MCF 10A (cell line): ENCODE results near the gene SIGLEC10. TPM values are rescaled to one million over a fixed set of nuclear protein-coding genes. Genes with fewer than 3 reads are reported as not detected.
"Not testable (repeated sequence)": the region's sequence is repeated elsewhere in the genome, so short reads cannot be mapped to it uniquely, and the experiment has no call there.

Experiments
- BruUV-seq: library from RNA; stranded (reverse); fragments of 400-500 nt; replicated peaks from 2 replicates; lab custom pipeline; 2021; lab: Mats Ljungman, UMichigan
- CTCF ChIA-PET: fragments of 300-600 bp; sonication (Branson Sonifier 250); formaldehyde crosslinking; extraction: SDS; loops from one replicate; lab custom pipeline; 2021; ENCODE audit warnings: antibody characterized with exemption, inconsistent platforms; lab: Yijun Ruan, JAX
- POLR2A ChIA-PET: fragments of 300-600, 350-650 bp; sonication (Branson Sonifier 250); formaldehyde crosslinking; extraction: SDS; loops from one replicate; lab custom pipeline; 2020; ENCODE audit warnings: antibody characterized with exemption, inconsistent platforms; lab: Yijun Ruan, JAX
- DNase-seq: peaks from one replicate; pipeline ENCODE4 v3.0.0-alpha.2; 2018; ENCODE audit not compliant: unreplicated experiment
- H3K27ac Mint-ChIP-seq: one replicate; pipeline ENCODE4 v1.8.0; 2022; ENCODE audit warnings: mild to moderate bottlenecking, low read depth, mixed read lengths; ENCODE audit not compliant: unreplicated experiment
- H3K27me3 Mint-ChIP-seq: one replicate; pipeline ENCODE4 v1.8.0; 2022; ENCODE audit warnings: mixed read lengths; ENCODE audit not compliant: insufficient read depth, unreplicated experiment
- H3K36me3 Mint-ChIP-seq: one replicate; pipeline ENCODE4 v1.8.0; 2022; ENCODE audit warnings: mild to moderate bottlenecking, moderate library complexity, mixed read lengths; ENCODE audit not compliant: insufficient read depth, unreplicated experiment
- H3K4me1 Mint-ChIP-seq: one replicate; pipeline ENCODE4 v1.8.0; 2022; ENCODE audit warnings: mixed read lengths; ENCODE audit not compliant: insufficient read depth, unreplicated experiment
- H3K4me3 Mint-ChIP-seq: one replicate; pipeline ENCODE4 v1.8.0; 2022; ENCODE audit warnings: mild to moderate bottlenecking, moderate library complexity, mixed read lengths; ENCODE audit not compliant: unreplicated experiment
- H3K9me3 Mint-ChIP-seq: one replicate; pipeline ENCODE4 v1.8.0; 2022; ENCODE audit warnings: mixed read lengths; ENCODE audit not compliant: unreplicated experiment
- intact Hi-C: fragments of 100-400 bp; cut with micrococcal nuclease; formaldehyde crosslinking; loops from 2 replicates; pipeline ENCODE4 v1.14.1; 2022
- total RNA-seq: library from RNA; stranded (reverse); gene quantifications from 2 replicates; pipeline ENCODE4 v1.2.3, GENCODE V29; 2022
- TF ChIP-seq, protein P1 (sequence below): fragments of 200-600 bp; IDR thresholded peaks from one replicate; pipeline ENCODE4 v1.8.0; 2022; ENCODE audit warnings: antibody characterized with exemption, mild to moderate bottlenecking; ENCODE audit not compliant: unreplicated experiment

Gene SIGLEC10
- total RNA-seq, 1 experiment from 2014 or later, result not detected

DNA sequence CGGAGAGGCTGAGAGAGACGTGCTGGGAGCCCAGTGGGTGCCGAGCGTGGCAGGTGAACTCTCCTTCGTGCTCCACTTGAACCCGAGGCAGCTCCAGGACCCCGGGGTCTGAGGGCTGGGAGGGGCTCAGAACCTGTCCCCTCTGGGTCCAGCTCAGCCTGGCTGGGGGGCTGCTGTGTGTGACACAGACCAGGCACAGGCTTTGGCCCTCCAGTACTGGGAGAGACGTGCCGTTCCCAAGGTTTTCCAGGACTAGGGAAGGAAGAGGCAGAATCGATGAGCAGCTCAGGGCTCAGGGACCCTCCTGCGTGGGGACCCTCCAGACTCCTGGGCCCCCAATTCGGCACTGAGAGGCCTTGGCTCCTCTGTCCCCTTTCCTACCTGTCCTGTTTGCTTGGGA is 2.3 kb downstream of the SIGLEC10 start:
- ChIA-PET POLR2A (no interaction called here), CTCF (no interaction called here)
- Mint-ChIP-seq H3K4me3 (no peak overlapping the region), H3K36me3 (peaks cover 6% of the 10 kb centered on the region), H3K27me3 (no peaks in the 10 kb centered on the region), H3K9me3 (no peaks in the 10 kb centered on the region), H3K27ac (no peak overlapping the region), H3K4me1 (no peaks in the 10 kb centered on the region)
- TF ChIP-seq, protein P1, sequence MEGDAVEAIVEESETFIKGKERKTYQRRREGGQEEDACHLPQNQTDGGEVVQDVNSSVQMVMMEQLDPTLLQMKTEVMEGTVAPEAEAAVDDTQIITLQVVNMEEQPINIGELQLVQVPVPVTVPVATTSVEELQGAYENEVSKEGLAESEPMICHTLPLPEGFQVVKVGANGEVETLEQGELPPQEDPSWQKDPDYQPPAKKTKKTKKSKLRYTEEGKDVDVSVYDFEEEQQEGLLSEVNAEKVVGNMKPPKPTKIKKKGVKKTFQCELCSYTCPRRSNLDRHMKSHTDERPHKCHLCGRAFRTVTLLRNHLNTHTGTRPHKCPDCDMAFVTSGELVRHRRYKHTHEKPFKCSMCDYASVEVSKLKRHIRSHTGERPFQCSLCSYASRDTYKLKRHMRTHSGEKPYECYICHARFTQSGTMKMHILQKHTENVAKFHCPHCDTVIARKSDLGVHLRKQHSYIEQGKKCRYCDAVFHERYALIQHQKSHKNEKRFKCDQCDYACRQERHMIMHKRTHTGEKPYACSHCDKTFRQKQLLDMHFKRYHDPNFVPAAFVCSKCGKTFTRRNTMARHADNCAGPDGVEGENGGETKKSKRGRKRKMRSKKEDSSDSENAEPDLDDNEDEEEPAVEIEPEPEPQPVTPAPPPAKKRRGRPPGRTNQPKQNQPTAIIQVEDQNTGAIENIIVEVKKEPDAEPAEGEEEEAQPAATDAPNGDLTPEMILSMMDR, result no peak
- BruUV-seq, result no TSS peak
- no peak for DNase-seq
- intact Hi-C loops, result no loop called here

DNA sequence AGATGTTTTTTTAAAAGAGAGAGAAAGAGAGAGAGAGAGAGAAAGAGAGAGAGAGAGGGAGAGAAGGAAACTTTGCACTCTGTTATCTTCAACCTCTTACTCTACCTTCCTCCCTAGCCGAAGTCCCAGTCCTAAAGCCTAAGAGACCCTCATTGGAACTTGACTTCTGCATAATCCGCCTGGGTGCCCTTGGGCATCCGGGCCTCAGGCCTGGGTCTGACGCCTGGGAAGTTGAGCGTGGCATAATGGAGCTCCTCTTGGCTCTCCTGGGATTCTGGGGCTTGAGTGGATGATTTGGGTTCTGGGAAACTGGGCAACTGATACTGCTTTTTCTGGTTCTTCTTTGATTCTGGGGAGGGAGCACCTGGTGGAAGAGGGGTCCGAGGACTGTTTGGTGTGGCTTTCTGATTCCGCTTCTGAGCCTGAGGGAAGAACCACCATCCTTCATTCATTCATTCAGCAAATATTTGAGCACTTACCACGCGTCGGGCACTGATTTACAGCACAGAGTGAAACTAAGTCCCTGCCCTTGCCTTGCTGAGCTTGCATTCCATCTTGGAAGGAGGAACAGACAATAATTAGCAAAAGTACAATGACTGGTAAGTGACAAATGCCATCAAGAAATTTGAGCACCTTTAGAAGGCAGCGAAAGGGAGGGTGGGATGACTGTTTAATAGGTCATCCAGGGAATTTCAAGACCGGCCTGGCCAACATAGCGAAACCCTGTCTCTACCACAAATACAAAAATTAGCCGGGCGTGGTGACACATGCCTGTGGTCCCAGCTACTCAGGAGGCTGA is 6.3 kb downstream of the SIGLEC10 start:
- Mint-ChIP-seq H3K9me3 (no peaks in the 10 kb centered on the region), H3K27me3 (no peaks in the 10 kb centered on the region), H3K27ac (no peak overlapping the region), H3K4me3 (no peak overlapping the region), H3K4me1 (no peaks in the 10 kb centered on the region), H3K36me3 (peaks cover 6% of the 10 kb centered on the region)
- POLR2A ChIA-PET, result no interaction called here
- CTCF ChIA-PET, result interaction anchor here (0.6 to 0.9 kb wide), 5 partner anchors 13 to 244 kb away, joined by 3 to 4 read pairs (median 3); no protein-coding TSS in a partner anchor
- intact Hi-C loops, result no loop called here
- DNase-seq, result no peak
- TF ChIP-seq, protein P1, result no peak
- no TSS peak for BruUV-seq

DNA sequence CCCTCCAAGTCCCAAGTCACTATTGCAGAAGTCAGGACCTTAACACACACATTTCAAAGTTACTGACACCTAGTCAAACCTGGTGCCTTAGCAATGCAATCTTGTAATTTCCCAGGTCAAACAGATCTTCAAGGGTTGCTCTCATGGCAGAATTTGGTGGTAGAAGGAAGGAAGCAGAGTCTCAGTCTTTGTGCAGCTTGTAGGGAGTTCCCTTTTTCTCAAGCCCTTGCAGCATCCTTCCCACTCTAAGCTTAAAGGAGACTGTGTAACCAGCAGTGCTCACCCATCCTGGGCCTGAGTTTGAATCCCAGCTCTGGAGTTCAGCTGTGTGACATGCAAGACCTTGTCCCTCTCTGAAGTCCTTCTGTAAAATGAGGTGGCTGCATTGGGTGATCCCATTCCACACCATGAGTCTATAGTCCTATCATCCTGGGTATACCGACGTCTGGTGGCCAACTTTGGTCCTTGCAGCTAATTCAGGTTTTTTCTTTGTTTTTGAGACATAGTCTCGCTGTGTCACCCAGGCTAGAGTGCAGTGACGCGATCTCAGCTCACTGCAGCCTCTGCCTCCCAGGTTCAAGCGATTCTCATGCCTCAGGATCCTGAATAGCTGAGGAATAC is 9.8 kb downstream of the SIGLEC10 start:
- ChIA-PET POLR2A (no interaction called here), CTCF (interaction anchor here (0.7 to 3.4 kb wide), 5 partner anchors 10 to 253 kb away, joined by 3 to 18 read pairs (median 4); no protein-coding TSS in a partner anchor)
- BruUV-seq, result no TSS peak
- TF ChIP-seq, protein P1, result no peak
- Mint-ChIP-seq H3K36me3 (peaks cover 6% of the 10 kb centered on the region), H3K27me3 (no peaks in the 10 kb centered on the region), H3K9me3 (peaks cover 10% of the 10 kb centered on the region), H3K27ac (no peak overlapping the region), H3K4me3 (no peak overlapping the region), H3K4me1 (no peaks in the 10 kb centered on the region)
- DNase-seq, result peak; percentile 26
- intact Hi-C loops, result no loop called here

DNA sequence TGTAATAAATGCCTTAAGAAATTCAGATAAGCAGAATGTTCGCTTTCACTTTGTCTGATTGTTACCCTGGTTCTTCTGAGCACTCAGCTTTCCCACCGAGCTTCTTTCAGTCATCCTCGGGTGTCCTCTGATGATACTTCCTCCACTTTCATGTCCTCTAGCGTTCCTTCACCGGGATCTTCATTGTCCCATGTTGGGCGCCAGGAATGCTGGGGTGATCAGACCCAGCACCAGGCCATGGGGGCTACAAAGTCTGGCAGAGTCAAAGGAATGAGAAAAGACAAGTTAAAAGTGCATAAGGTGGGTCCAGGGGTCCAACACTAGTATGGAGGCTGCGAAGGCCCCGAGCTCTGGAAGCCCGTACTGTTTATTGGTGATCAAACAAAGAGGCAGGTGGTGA is 15.3 kb downstream of the SIGLEC10 start:
- no peaks in the 10 kb centered on the region for H3K4me1 Mint-ChIP-seq
- no peak for DNase-seq
- no peak overlapping the region for H3K27ac Mint-ChIP-seq
- CTCF ChIA-PET, result interaction anchor here (0.6 kb wide), 1 partner anchor 25 kb away, joined by 3 read pairs; no protein-coding TSS in a partner anchor
- H3K27me3 Mint-ChIP-seq, result no peaks in the 10 kb centered on the region
- peaks cover 21% of the 10 kb centered on the region for H3K9me3 Mint-ChIP-seq
- TF ChIP-seq, protein P1, result no peak
- no TSS peak for BruUV-seq
- H3K4me3 Mint-ChIP-seq, result no peak overlapping the region
- H3K36me3 Mint-ChIP-seq, result no peaks in the 10 kb centered on the region
- intact Hi-C loops, result no loop called here
- POLR2A ChIA-PET, result no interaction called here

DNA sequence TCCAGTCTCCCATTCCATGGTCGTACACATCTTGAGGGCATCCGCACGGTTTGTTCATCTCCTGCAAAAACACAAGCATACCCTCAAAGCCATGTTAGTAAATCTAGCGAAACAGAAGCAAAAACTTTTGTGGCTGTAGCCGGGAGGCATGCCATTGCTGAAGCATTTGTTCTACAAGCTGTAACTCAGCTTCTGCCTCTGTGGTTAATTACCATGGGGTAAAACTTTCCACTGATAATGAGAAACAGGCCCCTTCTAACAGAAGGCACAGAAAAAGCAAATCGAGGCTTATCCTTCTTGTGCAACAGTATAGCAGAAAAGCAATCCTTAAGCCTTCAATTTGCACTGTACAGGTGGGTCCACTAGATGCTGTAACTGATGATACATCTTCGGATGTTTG is 17.5 kb downstream of the SIGLEC10 start:
- H3K27ac Mint-ChIP-seq, H3K27me3 Mint-ChIP-seq, DNase-seq, POLR2A ChIA-PET, BruUV-seq, H3K4me1 Mint-ChIP-seq, H3K4me3 Mint-ChIP-seq, H3K36me3 Mint-ChIP-seq: not testable (repeated sequence)
- H3K9me3 Mint-ChIP-seq, result peaks cover 21% of the 10 kb centered on the region
- CTCF ChIA-PET, result interaction anchor here (0.6 to 1.8 kb wide), 5 partner anchors 11 to 257 kb away, joined by 3 to 10 read pairs (median 3); no protein-coding TSS in a partner anchor
- intact Hi-C loops, result loop anchor here (2.0 kb wide), 1 partner anchor 61 kb away; no protein-coding TSS in a partner anchor
